ENCODE data around the gene DLL3.

The DLL3 gene

DNA sequence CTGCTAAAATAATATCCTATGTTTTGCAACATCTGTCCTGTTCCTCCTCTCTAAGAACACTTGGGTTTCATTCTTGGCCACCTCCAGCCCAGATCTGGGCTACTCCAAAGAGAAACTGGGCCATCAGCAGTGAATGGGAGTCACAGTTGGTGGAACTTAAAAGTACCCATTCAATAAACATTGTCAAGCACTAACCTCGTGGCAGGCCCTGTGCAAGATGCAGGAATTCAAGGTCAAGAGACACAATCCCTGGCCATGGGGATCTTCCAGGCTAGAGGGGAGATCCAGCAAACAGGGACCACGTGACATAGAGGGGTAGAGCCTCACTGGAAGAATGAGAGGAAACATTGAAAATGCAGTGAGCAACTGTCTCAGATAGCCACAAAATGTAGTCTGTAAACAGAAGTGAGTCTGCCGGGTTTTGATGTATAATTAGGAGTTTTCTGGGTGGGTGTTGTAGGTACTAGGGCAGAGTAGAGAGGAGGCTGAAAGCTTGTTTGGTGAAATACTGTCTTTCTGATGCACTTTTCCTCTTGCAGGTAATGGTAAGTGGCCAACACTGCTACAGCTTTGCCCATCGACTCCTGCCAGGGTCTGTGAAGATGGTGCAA is 56.1 kb downstream of the DLL3 start:
- TF ChIP-seq, protein P1, sequence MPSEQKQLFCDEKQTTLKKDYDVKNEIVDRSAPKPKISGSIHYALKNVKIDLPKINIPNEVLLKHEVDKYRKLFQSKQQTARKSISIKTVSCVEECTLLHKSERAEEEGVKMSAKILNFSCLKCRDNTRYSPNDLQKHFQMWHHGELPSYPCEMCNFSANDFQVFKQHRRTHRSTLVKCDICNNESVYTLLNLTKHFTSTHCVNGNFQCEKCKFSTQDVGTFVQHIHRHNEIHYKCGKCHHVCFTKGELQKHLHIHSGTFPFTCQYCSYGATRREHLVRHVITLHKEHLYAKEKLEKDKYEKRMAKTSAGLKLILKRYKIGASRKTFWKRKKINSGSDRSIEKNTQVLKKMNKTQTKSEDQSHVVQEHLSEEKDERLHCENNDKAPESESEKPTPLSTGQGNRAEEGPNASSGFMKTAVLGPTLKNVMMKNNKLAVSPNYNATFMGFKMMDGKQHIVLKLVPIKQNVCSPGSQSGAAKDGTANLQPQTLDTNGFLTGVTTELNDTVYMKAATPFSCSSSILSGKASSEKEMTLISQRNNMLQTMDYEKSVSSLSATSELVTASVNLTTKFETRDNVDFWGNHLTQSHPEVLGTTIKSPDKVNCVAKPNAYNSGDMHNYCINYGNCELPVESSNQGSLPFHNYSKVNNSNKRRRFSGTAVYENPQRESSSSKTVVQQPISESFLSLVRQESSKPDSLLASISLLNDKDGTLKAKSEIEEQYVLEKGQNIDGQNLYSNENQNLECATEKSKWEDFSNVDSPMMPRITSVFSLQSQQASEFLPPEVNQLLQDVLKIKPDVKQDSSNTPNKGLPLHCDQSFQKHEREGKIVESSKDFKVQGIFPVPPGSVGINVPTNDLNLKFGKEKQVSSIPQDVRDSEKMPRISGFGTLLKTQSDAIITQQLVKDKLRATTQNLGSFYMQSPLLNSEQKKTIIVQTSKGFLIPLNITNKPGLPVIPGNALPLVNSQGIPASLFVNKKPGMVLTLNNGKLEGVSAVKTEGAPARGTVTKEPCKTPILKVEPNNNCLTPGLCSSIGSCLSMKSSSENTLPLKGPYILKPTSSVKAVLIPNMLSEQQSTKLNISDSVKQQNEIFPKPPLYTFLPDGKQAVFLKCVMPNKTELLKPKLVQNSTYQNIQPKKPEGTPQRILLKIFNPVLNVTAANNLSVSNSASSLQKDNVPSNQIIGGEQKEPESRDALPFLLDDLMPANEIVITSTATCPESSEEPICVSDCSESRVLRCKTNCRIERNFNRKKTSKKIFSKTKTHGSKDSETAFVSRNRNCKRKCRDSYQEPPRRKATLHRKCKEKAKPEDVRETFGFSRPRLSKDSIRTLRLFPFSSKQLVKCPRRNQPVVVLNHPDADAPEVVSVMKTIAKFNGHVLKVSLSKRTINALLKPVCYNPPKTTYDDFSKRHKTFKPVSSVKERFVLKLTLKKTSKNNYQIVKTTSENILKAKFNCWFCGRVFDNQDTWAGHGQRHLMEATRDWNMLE (tag by site-specific recombination; conservative IDR thresholded peaks at IDR 0.05; ENCODE audit: low read depth) = no peak
- peak; percentile 94 for TF ChIP-seq ZFP3 (tag by site-specific recombination; IDR thresholded peaks at IDR 0.05; ENCODE audit: low read depth)
- TF ChIP-seq, protein P2, sequence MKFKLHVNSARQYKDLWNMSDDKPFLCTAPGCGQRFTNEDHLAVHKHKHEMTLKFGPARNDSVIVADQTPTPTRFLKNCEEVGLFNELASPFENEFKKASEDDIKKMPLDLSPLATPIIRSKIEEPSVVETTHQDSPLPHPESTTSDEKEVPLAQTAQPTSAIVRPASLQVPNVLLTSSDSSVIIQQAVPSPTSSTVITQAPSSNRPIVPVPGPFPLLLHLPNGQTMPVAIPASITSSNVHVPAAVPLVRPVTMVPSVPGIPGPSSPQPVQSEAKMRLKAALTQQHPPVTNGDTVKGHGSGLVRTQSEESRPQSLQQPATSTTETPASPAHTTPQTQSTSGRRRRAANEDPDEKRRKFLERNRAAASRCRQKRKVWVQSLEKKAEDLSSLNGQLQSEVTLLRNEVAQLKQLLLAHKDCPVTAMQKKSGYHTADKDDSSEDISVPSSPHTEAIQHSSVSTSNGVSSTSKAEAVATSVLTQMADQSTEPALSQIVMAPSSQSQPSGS (tag by site-specific recombination; IDR thresholded peaks at IDR 0.05; ENCODE audit: low read depth) = no peak
- TF ChIP-seq ZNF792 (tag by site-specific recombination; IDR thresholded peaks at IDR 0.05) = no peak
- Histone ChIP-seq H3K4me1 (ENCODE audit: control insufficient read depth, insufficient read depth, low read length) (peaks cover 19% of the 10 kb centered on the region), H3K9me3 (ENCODE audit: control insufficient read depth, insufficient read depth, low read depth, low read length) (peaks cover under 1% of the 10 kb centered on the region; the same call in 1 of the 2 replicates), H3K4me3 (ENCODE audit: low read depth, low read length) (no peak overlapping the region), H3K36me3 (ENCODE audit: control insufficient read depth in 2 of 2, insufficient read depth in 1 of 2, low read length in 2 of 2) (no peaks in the 10 kb centered on the region; a peak in 1 of 3 replicates), H3K27ac (ENCODE audit: extremely low read depth, low read depth, low read length) (no peak overlapping the region)
- ChIA-PET CTCF (interaction anchor here (0.6 to 1.9 kb wide), 6 partner anchors 20 to 124 kb away, joined by 3 to 7 read pairs (median 4); no protein-coding TSS in a partner anchor), POLR2A (no interaction called here)

DNA sequence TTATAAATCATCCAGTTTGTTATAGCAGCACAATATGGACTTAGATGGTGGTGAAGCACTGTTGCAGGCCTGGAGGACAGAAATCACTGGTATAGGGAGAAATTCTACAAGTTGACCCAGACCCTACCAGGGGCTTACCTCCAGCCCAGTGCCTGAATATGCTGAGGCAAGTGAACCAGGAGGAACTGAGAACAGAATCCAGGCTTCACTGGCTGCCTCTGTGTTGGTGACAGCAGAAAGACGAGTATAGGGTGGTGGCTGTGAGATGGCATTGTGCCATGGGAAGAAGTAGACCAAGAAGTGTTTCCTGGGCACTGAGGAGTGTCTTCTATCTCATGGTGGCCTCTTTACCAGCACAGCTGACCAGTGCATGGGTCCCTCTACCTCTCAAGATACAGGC is 57.1 kb downstream of the DLL3 start:
- H3K36me3 ChIP-seq (ENCODE audit: control insufficient read depth in 2 of 2, insufficient read depth in 1 of 2, low read length in 2 of 2) = no peaks in the 10 kb centered on the region; a peak in 1 of 3 replicates
- peaks cover 19% of the 10 kb centered on the region for H3K4me1 ChIP-seq (ENCODE audit: control insufficient read depth, insufficient read depth, low read length)
- ChIA-PET CTCF (interaction anchor here (0.6 to 0.7 kb wide), 3 partner anchors 15 to 213 kb away, joined by 3 read pairs; no protein-coding TSS in a partner anchor), POLR2A (no interaction called here)
- H3K4me3 ChIP-seq (ENCODE audit: low read depth, low read length) = no peak overlapping the region
- no peak overlapping the region for H3K27ac ChIP-seq (ENCODE audit: extremely low read depth, low read depth, low read length)
- no peak for TF ChIP-seq ZNF133 (tag by site-specific recombination; IDR thresholded peaks at IDR 0.05)
- TF ChIP-seq, protein P3, sequence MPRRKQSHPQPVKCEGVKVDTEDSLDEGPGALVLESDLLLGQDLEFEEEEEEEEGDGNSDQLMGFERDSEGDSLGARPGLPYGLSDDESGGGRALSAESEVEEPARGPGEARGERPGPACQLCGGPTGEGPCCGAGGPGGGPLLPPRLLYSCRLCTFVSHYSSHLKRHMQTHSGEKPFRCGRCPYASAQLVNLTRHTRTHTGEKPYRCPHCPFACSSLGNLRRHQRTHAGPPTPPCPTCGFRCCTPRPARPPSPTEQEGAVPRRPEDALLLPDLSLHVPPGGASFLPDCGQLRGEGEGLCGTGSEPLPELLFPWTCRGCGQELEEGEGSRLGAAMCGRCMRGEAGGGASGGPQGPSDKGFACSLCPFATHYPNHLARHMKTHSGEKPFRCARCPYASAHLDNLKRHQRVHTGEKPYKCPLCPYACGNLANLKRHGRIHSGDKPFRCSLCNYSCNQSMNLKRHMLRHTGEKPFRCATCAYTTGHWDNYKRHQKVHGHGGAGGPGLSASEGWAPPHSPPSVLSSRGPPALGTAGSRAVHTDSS (tag by site-specific recombination; IDR thresholded peaks at IDR 0.05) = no peak
- TF ChIP-seq GLIS1 (tag by site-specific recombination; IDR thresholded peaks at IDR 0.05) = no peak
- no peak for TF ChIP-seq ZNF48 (tag by site-specific recombination; IDR thresholded peaks at IDR 0.05)
- no peak for TF ChIP-seq ZNF501 (tag by site-specific recombination; IDR thresholded peaks at IDR 0.05)
- no peak for TF ChIP-seq ZFP3 (tag by site-specific recombination; IDR thresholded peaks at IDR 0.05; ENCODE audit: low read depth)
- TF ChIP-seq, protein P4, sequence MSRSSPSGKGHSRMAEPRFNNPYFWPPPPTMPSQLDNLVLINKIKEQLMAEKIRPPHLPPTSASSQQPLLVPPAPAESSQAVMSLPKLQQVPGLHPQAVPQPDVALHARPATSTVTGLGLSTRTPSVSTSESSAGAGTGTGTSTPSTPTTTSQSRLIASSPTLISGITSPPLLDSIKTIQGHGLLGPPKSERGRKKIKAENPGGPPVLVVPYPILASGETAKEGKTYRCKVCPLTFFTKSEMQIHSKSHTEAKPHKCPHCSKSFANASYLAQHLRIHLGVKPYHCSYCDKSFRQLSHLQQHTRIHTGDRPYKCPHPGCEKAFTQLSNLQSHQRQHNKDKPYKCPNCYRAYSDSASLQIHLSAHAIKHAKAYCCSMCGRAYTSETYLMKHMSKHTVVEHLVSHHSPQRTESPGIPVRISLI (tag by site-specific recombination; IDR thresholded peaks at IDR 0.05) = no peak
- no peak for TF ChIP-seq ZNF777 (tag by site-specific recombination; IDR thresholded peaks at IDR 0.05; ENCODE audit: borderline replicate concordance)
- peaks cover 2% of the 10 kb centered on the region; the same call in 1 of the 2 replicates for H3K9me3 ChIP-seq (ENCODE audit: control insufficient read depth, insufficient read depth, low read depth, low read length)
